PC-3 (cell line): ENCODE measurements around the gene CGN. TPM values are rescaled to one million over a fixed set of nuclear protein-coding genes. Genes with fewer than 3 reads are reported as not detected.

Experiments used
- ATAC-seq: fragments of 200-7000 bp; cut with Tn5 transposase; 2 replicates; pipeline ENCODE4 v1.9.1; 2020; ENCODE audit warnings: mild to moderate bottlenecking, moderate library complexity
- BruUV-seq: library from RNA; stranded (reverse); fragments of 400-500 nt; replicated peaks from 2 replicates; lab custom pipeline; 2021; lab: Mats Ljungman, UMichigan
- CTCF ChIA-PET: fragments of 300-600 bp; sonication (Branson Sonifier 250); formaldehyde crosslinking; loops from one replicate; lab custom pipeline; 2022; ENCODE audit warnings: antibody characterized with exemption; lab: Charles Lee
- POLR2A ChIA-PET: fragments of 300-600 bp; sonication (Branson Sonifier 250); formaldehyde crosslinking; loops from one replicate; lab custom pipeline; 2022; ENCODE audit warnings: antibody characterized with exemption; ENCODE audit not compliant: unreplicated experiment; lab: Charles Lee
- DNase-seq: peaks from one replicate; pipeline ENCODE4 v3.0.0-alpha.2; 2015
- H2AFZ ChIP-seq: fragments of 300-600 bp; sonication (generic); 2 replicates; pipeline ENCODE4 v1.6.0; 2016; ENCODE audit warnings: antibody characterized with exemption, low read length
- H3F3A ChIP-seq: fragments of 300-600 bp; sonication (generic); one replicate; pipeline ENCODE4 v1.6.0; 2017; ENCODE audit warnings: antibody characterized with exemption, low read length, control low read depth, mild to moderate bottlenecking; ENCODE audit not compliant: unreplicated experiment
- H3K27ac ChIP-seq: fragments of 300-600 bp; sonication (generic); 2 replicates; pipeline ENCODE4 v1.5.1; 2016; ENCODE audit warnings: mild to moderate bottlenecking, low read length
- H3K27me3 ChIP-seq: fragments of 300-600 bp; sonication (generic); 2 replicates; pipeline ENCODE4 v1.6.1; 2016; ENCODE audit warnings: low read length, mixed read lengths
- H3K36me3 ChIP-seq: fragments of 300-600 bp; sonication (generic); 2 replicates; pipeline ENCODE4 v1.6.1; 2016; ENCODE audit warnings: low read depth, mixed run types, low read length, mixed read lengths
- H3K4me1 ChIP-seq: fragments of 300-600 bp; sonication (generic); 2 replicates; pipeline ENCODE4 v1.5.1; 2016; ENCODE audit warnings: low read length; ENCODE audit not compliant: insufficient read depth
- H3K4me2 ChIP-seq: fragments of 300-600 bp; sonication (generic); 2 replicates; pipeline ENCODE4 v1.6.0; 2016; ENCODE audit warnings: low read length
- H3K4me3 ChIP-seq: fragments of 300-600 bp; sonication (generic); 2 replicates; pipeline ENCODE4 v1.5.1; 2016; ENCODE audit warnings: mild to moderate bottlenecking, low read length, mixed read lengths
- H3K79me2 ChIP-seq: fragments of 300-600 bp; sonication (generic); 2 replicates; pipeline ENCODE4 v1.6.1; 2017; ENCODE audit warnings: low read length, mixed read lengths
- H3K9ac ChIP-seq: fragments of 300-600 bp; sonication (generic); 2 replicates; pipeline ENCODE4 v1.6.0; 2016; ENCODE audit warnings: mild to moderate bottlenecking, low read length
- H3K9me2 ChIP-seq: fragments of 300-600 bp; sonication (generic); replicated peaks from 2 replicates; pipeline ENCODE4 v1.6.1; 2016; ENCODE audit warnings: mixed run types, low read length, mixed read lengths
- H3K9me3 ChIP-seq: fragments of 300-600 bp; sonication (generic); 2 replicates; pipeline ENCODE4 v1.6.1; 2016; ENCODE audit warnings: low read length, mixed read lengths
- H4K20me1 ChIP-seq: fragments of 300-600 bp; sonication (generic); 2 replicates; pipeline ENCODE4 v1.6.1; 2016; ENCODE audit warnings: low read length, mixed read lengths
- CTCF ChIP-seq: fragments of 300-600 bp; sonication (generic); conservative IDR thresholded peaks from 2 replicates; pipeline ENCODE4 v1.5.1; 2017; ENCODE audit warnings: antibody characterized with exemption, low read depth, mild to moderate bottlenecking, low read length
- EZH2 ChIP-seq: fragments of 300-600 bp; sonication (generic); IDR thresholded peaks from one replicate; pipeline ENCODE4 v1.6.1; 2017; ENCODE audit warnings: antibody characterized with exemption, mild to moderate bottlenecking, low read length; ENCODE audit not compliant: unreplicated experiment
- EZH2phosphoT487 ChIP-seq: fragments of 300-600 bp; sonication (generic); IDR thresholded peaks from 2 replicates; pipeline ENCODE4 v1.6.1; 2018; ENCODE audit warnings: mild to moderate bottlenecking, antibody characterized with exemption, low read length, borderline replicate concordance
- intact Hi-C: fragments of 100-400 bp; cut with micrococcal nuclease; formaldehyde crosslinking; loops from 2 replicates; pipeline ENCODE4 v1.9.0; 2023
- total RNA-seq: library from RNA; depleted of rRNA; stranded (reverse); fragments of >200 nt; gene quantifications from 2 replicates; pipeline ENCODE4 v1.2.3, GENCODE V29; 2014

Gene CGN
- total RNA-seq, 1 experiment from 2014 or later = 13.3 TPM

- H3K27ac ChIP-seq = peak overlapping the region; percentile 88
- peaks cover 51% of the 10 kb centered on the region for H3K4me1 ChIP-seq
- intact Hi-C loops = loop anchor here (2.0 kb wide), 1 partner anchor 34 kb away; the partner anchor contains the start of gene TUFT1
- TF ChIP-seq EZH2phosphoT487 (no peak), CTCF (no peak), EZH2 (no peak)
- H3K9me3 ChIP-seq = no peaks in the 10 kb centered on the region
- H3K9ac ChIP-seq = peak overlapping the region; percentile 23; the same call in 1 of the 2 replicates
- ChIA-PET POLR2A (interaction anchor here (0.6 to 0.8 kb wide), 4 partner anchors 22 to 113 kb away, joined by 3 to 4 read pairs (median 4); no protein-coding TSS in a partner anchor), CTCF (interaction anchor here (1.0 kb wide), 1 partner anchor 11 kb away, joined by 3 read pairs; no protein-coding TSS in a partner anchor)
- H3K36me3 ChIP-seq = peaks cover 40% of the 10 kb centered on the region
- no peaks in the 10 kb centered on the region for H3K9me2 ChIP-seq
- BruUV-seq = no TSS peak
- H3K27me3 ChIP-seq = no peaks in the 10 kb centered on the region
- H4K20me1 ChIP-seq = no peaks in the 10 kb centered on the region
- peaks cover 3% of the 10 kb centered on the region for H3F3A ChIP-seq
- no peak overlapping the region for H3K4me3 ChIP-seq
- H2AFZ ChIP-seq = no peak overlapping the region
- ATAC-seq = peak; percentile 97
- DNase-seq = peak; percentile 95
- H3K79me2 ChIP-seq = 0 out of 2 replicates have a peak, but pooled peaks cover 4% of the 10 kb centered on the region
- peak overlapping the region; percentile 52 for H3K4me2 ChIP-seq
These were observed 63.7 kb downstream of the CGN start for GRCh38 chr1:151574575-151575529.

GRCh38 chr1:151577173-151577572 is 66.0 kb downstream of the CGN start:
- no peak for DNase-seq
- no peak for ATAC-seq
- ChIA-PET POLR2A (no interaction called here), CTCF (interaction anchor here (0.5 kb wide), 1 partner anchor 87 kb away, joined by 3 read pairs; no protein-coding TSS in a partner anchor)
- Histone ChIP-seq H3K4me2 (no peak overlapping the region), H3F3A (no peaks in the 10 kb centered on the region), H3K4me3 (no peak overlapping the region), H3K4me1 (peaks cover 44% of the 10 kb centered on the region), H3K9me2 (no peaks in the 10 kb centered on the region), H3K9me3 (no peaks in the 10 kb centered on the region), H4K20me1 (no peaks in the 10 kb centered on the region), H3K27me3 (no peaks in the 10 kb centered on the region), H3K79me2 (0 out of 2 replicates have a peak, but pooled peaks cover 4% of the 10 kb centered on the region), H2AFZ (no peak overlapping the region), H3K36me3 (peaks cover 49% of the 10 kb centered on the region), H3K27ac (no peak overlapping the region), H3K9ac (no peak overlapping the region)
- BruUV-seq = no TSS peak
- TF ChIP-seq EZH2 (no peak), CTCF (no peak), EZH2phosphoT487 (no peak)
- intact Hi-C loops = no loop called here
